Astrocyte (in vitro differentiated cells and primary cell): ENCODE results near the gene MROH9. TPM values are rescaled to one million over a fixed set of nuclear protein-coding genes. Genes with fewer than 3 reads are reported as not detected.

Experiments
- DNase-seq: peaks from one replicate; pipeline ENCODE4 v3.0.0-alpha.2; 2010; ENCODE audit warnings: low read depth
- FAIRE-seq: peaks from 2 replicates; lab custom pipeline; 2011; peaks lifted over from hg19 to GRCh38; lab: Jason Lieb, UNC
- H2AFZ ChIP-seq: 2 replicates; pipeline ENCODE4 v1.6.0; 2012; ENCODE audit warnings: low read depth, low read length, inconsistent platforms
- H3K27ac ChIP-seq: 2 replicates; pipeline ENCODE4 v1.5.1; 2011; ENCODE audit warnings: low read depth, low read length, inconsistent platforms
- H3K27me3 ChIP-seq: 2 replicates; pipeline ENCODE4 v1.6.0; 2011; ENCODE audit warnings: low read length, inconsistent platforms; ENCODE audit not compliant: insufficient read depth
- H3K36me3 ChIP-seq: 2 replicates; pipeline ENCODE4 v1.5.1; 2011; ENCODE audit warnings: low read length, inconsistent platforms; ENCODE audit not compliant: insufficient read depth
- H3K4me1 ChIP-seq: 2 replicates; pipeline ENCODE4 v1.5.1; 2011; ENCODE audit warnings: low read length, inconsistent platforms; ENCODE audit not compliant: insufficient read depth
- H3K4me2 ChIP-seq: 2 replicates; pipeline ENCODE4 v1.6.0; 2012; ENCODE audit warnings: low read length, inconsistent platforms
- H3K4me3 ChIP-seq: 2 replicates; pipeline ENCODE4 v1.5.1; 2011; ENCODE audit warnings: low read depth, mild to moderate bottlenecking, low read length, inconsistent platforms; ENCODE audit not compliant: insufficient read depth
- H3K79me2 ChIP-seq: 2 replicates; pipeline ENCODE4 v1.6.0; 2012; ENCODE audit warnings: mild to moderate bottlenecking, low read length, inconsistent platforms; ENCODE audit not compliant: insufficient read depth
- H3K9ac ChIP-seq: 2 replicates; pipeline ENCODE4 v1.6.0; 2012; ENCODE audit warnings: mild to moderate bottlenecking, low read length, inconsistent platforms
- H3K9me3 ChIP-seq: 2 replicates; pipeline ENCODE4 v1.5.1; 2012; ENCODE audit warnings: low read depth, mild to moderate bottlenecking, low read length, inconsistent platforms; ENCODE audit not compliant: insufficient read depth
- H4K20me1 ChIP-seq: 2 replicates; pipeline ENCODE4 v1.6.0; 2012; ENCODE audit warnings: low read length, inconsistent platforms; ENCODE audit not compliant: insufficient read depth
- H3K27ac Mint-ChIP-seq: one replicate; pipeline ENCODE4 v1.8.0; 2021; ENCODE audit warnings: mild to moderate bottlenecking, mixed read lengths; ENCODE audit not compliant: unreplicated experiment
- H3K27me3 Mint-ChIP-seq: one replicate; pipeline ENCODE4 v1.8.0; 2021; ENCODE audit warnings: low read depth, mixed read lengths; ENCODE audit not compliant: unreplicated experiment
- H3K36me3 Mint-ChIP-seq: one replicate; pipeline ENCODE4 v1.8.0; 2021; ENCODE audit warnings: low read depth, mixed read lengths; ENCODE audit not compliant: unreplicated experiment
- H3K4me1 Mint-ChIP-seq: one replicate; pipeline ENCODE4 v1.8.0; 2021; ENCODE audit warnings: low read depth, mixed read lengths; ENCODE audit not compliant: unreplicated experiment
- H3K4me3 Mint-ChIP-seq: one replicate; pipeline ENCODE4 v1.8.0; 2021; ENCODE audit warnings: mild to moderate bottlenecking, moderate library complexity, mixed read lengths; ENCODE audit not compliant: unreplicated experiment
- H3K9me3 Mint-ChIP-seq: one replicate; pipeline ENCODE4 v1.8.0; 2021; ENCODE audit warnings: mild to moderate bottlenecking, mixed read lengths; ENCODE audit not compliant: unreplicated experiment
- CTCF ChIP-seq: IDR thresholded peaks from 2 replicates; pipeline ENCODE4 v1.5.1; 2011; ENCODE audit warnings: low read depth, mild to moderate bottlenecking, inconsistent platforms, low read length, moderate library complexity; ENCODE audit not compliant: insufficient read depth
- EZH2 ChIP-seq: IDR thresholded peaks from 2 replicates; pipeline ENCODE4 v1.6.1; 2012; ENCODE audit warnings: mild to moderate bottlenecking, low read length, inconsistent platforms; ENCODE audit not compliant: insufficient read depth
- total RNA-seq: library from RNA; stranded (reverse); gene quantifications from 2 replicates; pipeline ENCODE4 v1.2.1, GENCODE V29; 2021

Gene MROH9
- total RNA-seq, 1 donor from 2014 or later: not detected

GRCh38 chr1:170993717-170994116 lies 58.4 kb downstream of the MROH9 start:
- H3K79me2 ChIP-seq: no peaks in the 10 kb centered on the region
- no peak overlapping the region for H3K9ac ChIP-seq
- FAIRE-seq (no peak), DNase-seq (no peak)
- no peaks in the 10 kb centered on the region for H3K4me1 ChIP-seq
- H3K4me3 Mint-ChIP-seq: no peak overlapping the region
- H3K27me3 Mint-ChIP-seq: no peaks in the 10 kb centered on the region
- H3K36me3 ChIP-seq: no peaks in the 10 kb centered on the region
- no peak overlapping the region for H3K4me3 ChIP-seq
- H3K27ac ChIP-seq: no peak overlapping the region
- no peaks in the 10 kb centered on the region for H3K27me3 ChIP-seq
- no peak for TF ChIP-seq EZH2
- no peak for TF ChIP-seq CTCF
- H2AFZ ChIP-seq: no peak overlapping the region
- no peak overlapping the region for H3K4me2 ChIP-seq
- no peaks in the 10 kb centered on the region for H3K9me3 Mint-ChIP-seq
- H4K20me1 ChIP-seq: no peaks in the 10 kb centered on the region
- no peak overlapping the region for H3K27ac Mint-ChIP-seq
- H3K9me3 ChIP-seq: no peaks in the 10 kb centered on the region
- H3K36me3 Mint-ChIP-seq: no peaks in the 10 kb centered on the region
- no peaks in the 10 kb centered on the region for H3K4me1 Mint-ChIP-seq

GRCh38 chr1:171014880-171015279 lies 79.5 kb downstream of the MROH9 start:
- Histone ChIP-seq H3K36me3 (no peaks in the 10 kb centered on the region), H3K79me2 (no peaks in the 10 kb centered on the region), H3K9me3 (no peaks in the 10 kb centered on the region), H3K4me3 (no peak overlapping the region), H2AFZ (no peak overlapping the region), H3K9ac (no peak overlapping the region), H4K20me1 (no peaks in the 10 kb centered on the region), H3K4me2 (no peak overlapping the region), H3K4me1 (no peaks in the 10 kb centered on the region), H3K27ac (no peak overlapping the region), H3K27me3 (no peaks in the 10 kb centered on the region)
- H3K27ac Mint-ChIP-seq: no peak overlapping the region
- H3K27me3 Mint-ChIP-seq: peaks cover 3% of the 10 kb centered on the region
- no peak for TF ChIP-seq EZH2
- no peak for TF ChIP-seq CTCF
- DNase-seq (no peak), FAIRE-seq (no peak)
- H3K4me1 Mint-ChIP-seq: no peaks in the 10 kb centered on the region
- H3K4me3 Mint-ChIP-seq: no peak overlapping the region
- H3K9me3 Mint-ChIP-seq: no peaks in the 10 kb centered on the region
- no peaks in the 10 kb centered on the region for H3K36me3 Mint-ChIP-seq

GRCh38 chr1:171017426-171017825 lies 82.1 kb downstream of the MROH9 start:
- H3K4me1 ChIP-seq: no peaks in the 10 kb centered on the region

More at GRCh38 chr1:171017426-171017825, 82.1 kb downstream of the MROH9 start:
- H3K27me3 Mint-ChIP-seq: peaks cover 3% of the 10 kb centered on the region
- H3K27ac Mint-ChIP-seq: no peak overlapping the region
- no peaks in the 10 kb centered on the region for H3K36me3 ChIP-seq
- FAIRE-seq (no peak), DNase-seq (no peak)
- H3K4me3 ChIP-seq: no peak overlapping the region
- peaks cover 3% of the 10 kb centered on the region for H3K9me3 Mint-ChIP-seq
- TF ChIP-seq EZH2 (no peak), CTCF (no peak)
- H3K79me2 ChIP-seq: no peaks in the 10 kb centered on the region
- no peaks in the 10 kb centered on the region for H3K4me1 Mint-ChIP-seq
- no peaks in the 10 kb centered on the region for H3K27me3 ChIP-seq
- H3K9me3 ChIP-seq: no peaks in the 10 kb centered on the region
- no peak overlapping the region for H3K27ac ChIP-seq
- no peak overlapping the region for H3K4me3 Mint-ChIP-seq
- no peak overlapping the region for H3K9ac ChIP-seq
- H4K20me1 ChIP-seq: no peaks in the 10 kb centered on the region
- no peak overlapping the region for H3K4me2 ChIP-seq
- no peaks in the 10 kb centered on the region for H3K36me3 Mint-ChIP-seq
- H2AFZ ChIP-seq: no peak overlapping the region
